Renal cortical epithelial cell (primary cell): ENCODE data around the gene TMEM132D. TPM values are rescaled to one million over a fixed set of nuclear protein-coding genes. Genes with fewer than 3 reads are reported as not detected.
A peak's percentile ranks its signal among the peaks of the same experiment; 100 is the strongest.

Experiments used
- DNase-seq: peaks from one replicate; pipeline ENCODE4 v3.0.0-alpha.2; 2011; ENCODE audit warnings: low read depth
- total RNA-seq: library from RNA; depleted of rRNA; stranded (reverse); fragments of >200 nt; gene quantifications from 2 replicates; pipeline ENCODE4 v1.2.3, GENCODE V29; 2014

Gene TMEM132D
- total RNA-seq, 1 donor from 2014 or later = 0.05 TPM

- no peak for DNase-seq
Observed at GRCh38 chr12:129825316-129825715, 78.5 kb downstream of the TMEM132D start.

GRCh38 chr12:129821964-129822363 is 81.9 kb downstream of the TMEM132D start:
- DNase-seq = no peak

GRCh38 chr12:129819391-129819790 is 84.4 kb downstream of the TMEM132D start:
- peak; percentile 3 for DNase-seq

- no peak for DNase-seq
Observed at GRCh38 chr12:129815846-129816245, 88.0 kb downstream of the TMEM132D start.

GRCh38 chr12:129811963-129812362 is 91.9 kb downstream of the TMEM132D start:
- no peak for DNase-seq

GRCh38 chr12:129807136-129807535 is 96.7 kb downstream of the TMEM132D start:
- DNase-seq = no peak

GRCh38 chr12:129791396-129791795 is 112.4 kb downstream of the TMEM132D start:
- no peak for DNase-seq

- no peak for DNase-seq
Observed at GRCh38 chr12:129790930-129791329, 112.9 kb downstream of the TMEM132D start.

- no peak for DNase-seq
Observed at GRCh38 chr12:129790331-129790730, 113.5 kb downstream of the TMEM132D start.

GRCh38 chr12:129789921-129790320 is 113.9 kb downstream of the TMEM132D start:
- DNase-seq = no peak

GRCh38 chr12:129788506-129789084 is 115.2 kb downstream of the TMEM132D start:
- DNase-seq = no peak

GRCh38 chr12:129779989-129780388 is 123.8 kb downstream of the TMEM132D start:
- DNase-seq = no peak

- DNase-seq = no peak
Observed at GRCh38 chr12:129779033-129779432, 124.8 kb downstream of the TMEM132D start.

GRCh38 chr12:129776977-129777667 is 126.7 kb downstream of the TMEM132D start:
- DNase-seq = no peak

- no peak for DNase-seq
Observed at GRCh38 chr12:129772501-129773493, 131.0 kb downstream of the TMEM132D start.

GRCh38 chr12:129771238-129771637 is 132.6 kb downstream of the TMEM132D start:
- no peak for DNase-seq

- DNase-seq = no peak
Observed at GRCh38 chr12:129765719-129766118, 138.1 kb downstream of the TMEM132D start.

- peak; percentile 1 for DNase-seq
Observed at GRCh38 chr12:129762436-129762835, 141.4 kb downstream of the TMEM132D start.

- DNase-seq = peak; percentile 2
Observed at GRCh38 chr12:129753586-129753985, 150.2 kb downstream of the TMEM132D start.

- no peak for DNase-seq
Observed at GRCh38 chr12:129750421-129750820, 153.4 kb downstream of the TMEM132D start.

GRCh38 chr12:129746318-129746717 is 157.5 kb downstream of the TMEM132D start:
- DNase-seq = no peak

- no peak for DNase-seq
Observed at GRCh38 chr12:129729170-129729569, 174.7 kb downstream of the TMEM132D start.
